ENCODE results near the gene GIPC2. TPM values are rescaled to one million over a fixed set of nuclear protein-coding genes. Genes with fewer than 3 reads are reported as not detected.

Gene GIPC2
- total RNA-seq, 4 donors from 2014 or later: 14.2 to 40.1 (median 24.1) TPM

DNA sequence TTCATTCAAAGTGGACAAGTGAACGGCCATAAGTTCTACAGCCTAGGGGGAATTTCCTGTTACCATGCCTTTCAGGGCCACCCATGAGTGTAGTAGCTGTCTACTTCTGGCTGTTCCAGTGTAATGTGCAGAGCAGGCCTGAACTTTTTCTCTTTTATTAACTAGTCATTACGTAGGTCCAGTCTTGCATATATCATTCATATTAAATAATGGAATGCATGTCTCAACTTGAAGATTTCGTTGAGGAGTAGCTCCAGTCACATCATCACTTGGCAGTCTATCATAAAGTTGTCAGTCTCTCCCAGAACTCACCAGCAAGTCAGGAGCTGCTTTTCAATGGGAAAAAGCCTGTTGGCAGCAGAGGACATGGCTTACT is 12.0 kb upstream of the GIPC2 start:
- no peaks in the 10 kb centered on the region for H3K4me1 ChIP-seq
- TF ChIP-seq EP300 (IDR thresholded peaks at IDR 0.05; ENCODE audit: low read depth) (no peak), POLR2A (IDR thresholded peaks at IDR 0.05) (no peak), POLR2AphosphoS5 (IDR thresholded peaks at IDR 0.05) (no peak)
- TF ChIP-seq, protein P1, sequence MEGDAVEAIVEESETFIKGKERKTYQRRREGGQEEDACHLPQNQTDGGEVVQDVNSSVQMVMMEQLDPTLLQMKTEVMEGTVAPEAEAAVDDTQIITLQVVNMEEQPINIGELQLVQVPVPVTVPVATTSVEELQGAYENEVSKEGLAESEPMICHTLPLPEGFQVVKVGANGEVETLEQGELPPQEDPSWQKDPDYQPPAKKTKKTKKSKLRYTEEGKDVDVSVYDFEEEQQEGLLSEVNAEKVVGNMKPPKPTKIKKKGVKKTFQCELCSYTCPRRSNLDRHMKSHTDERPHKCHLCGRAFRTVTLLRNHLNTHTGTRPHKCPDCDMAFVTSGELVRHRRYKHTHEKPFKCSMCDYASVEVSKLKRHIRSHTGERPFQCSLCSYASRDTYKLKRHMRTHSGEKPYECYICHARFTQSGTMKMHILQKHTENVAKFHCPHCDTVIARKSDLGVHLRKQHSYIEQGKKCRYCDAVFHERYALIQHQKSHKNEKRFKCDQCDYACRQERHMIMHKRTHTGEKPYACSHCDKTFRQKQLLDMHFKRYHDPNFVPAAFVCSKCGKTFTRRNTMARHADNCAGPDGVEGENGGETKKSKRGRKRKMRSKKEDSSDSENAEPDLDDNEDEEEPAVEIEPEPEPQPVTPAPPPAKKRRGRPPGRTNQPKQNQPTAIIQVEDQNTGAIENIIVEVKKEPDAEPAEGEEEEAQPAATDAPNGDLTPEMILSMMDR (IDR thresholded peaks at IDR 0.05): no peak
- no peak overlapping the region for H3K4me3 ChIP-seq
- WGBS, 2 donors (ENCODE audit: low coverage in 1 of 2): 89% methylated on average over 3 of the region's 3 CpGs; no CpG with 5 or more reads in 1 of the 2 donors
- H3K36me3 ChIP-seq: no peaks in the 10 kb centered on the region
- intact Hi-C loops (cut with DNase I; ENCODE audit: low total_unique reads) (no loop called here), in situ Hi-C loops (cut with MboI; ENCODE audit: low pct_ligation_motif_present in 1 of 4, low pct_unique_long_range_greater_than_20kb in 1 of 4, low sequenced_read_pairs in 3 of 4) (no loop called here)
- no peak overlapping the region for H3K27ac ChIP-seq
- no peak for DNase-seq
- H3K27me3 ChIP-seq: no peaks in the 10 kb centered on the region
- H3K9me3 ChIP-seq: no peaks in the 10 kb centered on the region

DNA sequence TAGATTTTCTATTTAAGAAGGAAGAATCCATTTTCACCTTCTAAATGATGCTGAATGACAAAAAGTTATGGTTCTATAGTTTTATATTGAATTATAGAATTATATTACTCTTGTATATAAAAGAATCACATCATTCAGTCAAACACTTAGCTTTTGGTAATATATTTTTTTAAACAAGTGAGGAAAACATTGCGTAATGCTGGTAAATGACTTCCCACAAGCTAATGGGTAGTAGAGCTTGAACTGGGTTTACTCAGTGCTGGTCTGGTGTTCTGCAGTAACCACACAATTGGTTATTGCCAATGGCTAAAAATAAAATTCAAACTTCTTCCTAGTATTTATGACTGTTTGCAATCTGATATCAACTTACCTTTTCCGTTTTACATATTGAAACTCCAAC is 10.6 kb upstream of the GIPC2 start:
- H3K27ac ChIP-seq: no peak overlapping the region
- TF ChIP-seq EP300 (IDR thresholded peaks at IDR 0.05; ENCODE audit: low read depth) (no peak), POLR2AphosphoS5 (IDR thresholded peaks at IDR 0.05) (no peak), POLR2A (IDR thresholded peaks at IDR 0.05) (no peak)
- TF ChIP-seq, protein P1 (IDR thresholded peaks at IDR 0.05): no peak
- H3K36me3 ChIP-seq: no peaks in the 10 kb centered on the region
- intact Hi-C loops (cut with DNase I; ENCODE audit: low total_unique reads) (no loop called here), in situ Hi-C loops (cut with MboI; ENCODE audit: low pct_ligation_motif_present in 1 of 4, low pct_unique_long_range_greater_than_20kb in 1 of 4, low sequenced_read_pairs in 3 of 4) (no loop called here)
- no peak overlapping the region for H3K4me3 ChIP-seq
- no peaks in the 10 kb centered on the region for H3K27me3 ChIP-seq
- no peaks in the 10 kb centered on the region for H3K4me1 ChIP-seq
- 80 to 91% methylated on average over 2 of the region's 2 CpGs for whole genome bisulfite sequencing, 2 donors (ENCODE audit: low coverage in 1 of 2)
- DNase-seq: no peak
- no peaks in the 10 kb centered on the region for H3K9me3 ChIP-seq

DNA sequence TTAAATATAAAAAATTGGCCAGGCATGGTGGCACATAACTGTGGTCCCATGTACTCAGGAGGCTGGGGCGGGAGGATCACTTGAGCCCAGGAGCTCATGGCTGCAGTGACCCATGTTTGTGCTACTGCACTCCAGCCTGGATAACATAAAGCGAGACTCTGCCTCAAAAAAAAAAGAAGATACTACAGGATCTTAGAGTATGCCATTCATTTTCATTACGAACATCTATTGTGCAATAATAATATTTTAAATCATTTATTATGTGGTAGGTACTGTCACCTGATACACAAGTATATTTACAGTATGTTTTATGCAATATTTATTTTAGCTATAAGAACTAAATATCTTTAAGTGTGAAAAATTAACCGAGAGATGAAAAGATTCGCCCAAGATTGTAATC is 9.3 kb upstream of the GIPC2 start:
- Histone ChIP-seq H3K9me3 (no peaks in the 10 kb centered on the region), H3K27ac (no peak overlapping the region), H3K4me3 (no peak overlapping the region), H3K4me1 (peaks cover 0 to 3% (median 0%) of the 10 kb centered on the region in 4 donors), H3K36me3 (no peaks in the 10 kb centered on the region), H3K27me3 (no peaks in the 10 kb centered on the region)
- no peak for DNase-seq
- TF ChIP-seq, protein P1 (IDR thresholded peaks at IDR 0.05): no peak
- TF ChIP-seq POLR2AphosphoS5 (IDR thresholded peaks at IDR 0.05) (no peak), EP300 (IDR thresholded peaks at IDR 0.05; ENCODE audit: low read depth) (no peak), POLR2A (IDR thresholded peaks at IDR 0.05) (no peak)
- in situ Hi-C loops (cut with MboI; ENCODE audit: low pct_ligation_motif_present in 1 of 4, low pct_unique_long_range_greater_than_20kb in 1 of 4, low sequenced_read_pairs in 3 of 4): no loop called here
- WGBS, 2 donors (ENCODE audit: low coverage in 1 of 2): 73 to 74% methylated on average over 5 of the region's 5 CpGs
- intact Hi-C loops (cut with DNase I; ENCODE audit: low total_unique reads): no loop called here

DNA sequence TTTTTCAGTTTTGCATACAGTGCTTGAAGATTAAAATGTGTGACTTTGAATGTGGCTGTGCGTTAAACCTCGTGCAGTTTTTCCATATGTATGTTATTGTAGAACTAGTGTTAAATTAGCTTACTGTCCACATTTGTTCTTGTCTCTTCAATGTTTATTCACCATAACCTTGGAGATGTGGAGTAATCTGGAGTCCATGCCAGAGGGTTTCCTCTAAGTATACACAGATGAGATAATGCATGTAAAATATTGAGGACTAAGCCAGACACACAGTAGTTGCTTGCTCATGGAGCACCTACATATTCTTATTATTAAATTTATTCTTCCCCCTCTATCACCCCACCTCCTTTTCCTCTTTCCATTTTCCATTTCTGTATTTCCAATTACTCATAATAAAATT is 7.7 kb upstream of the GIPC2 start:
- no peak for DNase-seq
- H3K9me3 ChIP-seq: no peaks in the 10 kb centered on the region
- H3K27me3 ChIP-seq: no peaks in the 10 kb centered on the region
- H3K4me1 ChIP-seq: peaks cover 0 to 3% (median 0%) of the 10 kb centered on the region in 4 donors
- in situ Hi-C loops (cut with MboI; ENCODE audit: low pct_ligation_motif_present in 1 of 4, low pct_unique_long_range_greater_than_20kb in 1 of 4, low sequenced_read_pairs in 3 of 4) (no loop called here), intact Hi-C loops (cut with DNase I; ENCODE audit: low total_unique reads) (no loop called here)
- H3K27ac ChIP-seq: no peak overlapping the region
- no peak for TF ChIP-seq POLR2A (IDR thresholded peaks at IDR 0.05)
- TF ChIP-seq, protein P1 (IDR thresholded peaks at IDR 0.05): no peak
- no peak for TF ChIP-seq EP300 (IDR thresholded peaks at IDR 0.05; ENCODE audit: low read depth)
- no peak for TF ChIP-seq POLR2AphosphoS5 (IDR thresholded peaks at IDR 0.05)
- WGBS, 2 donors (ENCODE audit: low coverage in 1 of 2): 68 to 93% methylated on average over 2 of the region's 2 CpGs
- H3K36me3 ChIP-seq: no peaks in the 10 kb centered on the region
- no peak overlapping the region for H3K4me3 ChIP-seq
